ENCODE data around the gene MPP1. TPM values are rescaled to one million over a fixed set of nuclear protein-coding genes. Genes with fewer than 3 reads are reported as not detected.
A peak's percentile ranks its signal among the peaks of the same experiment; 100 is the strongest.

The MPP1 gene
- total and polyA plus RNA-seq, 8 donors, result 15.8 to 80.3 (median 24.5) TPM

GRCh38 chrX:154751203-154751668 is 54.0 kb downstream of the MPP1 start:
- ATAC-seq (peak in 3 of 4 donors; percentile 14 to 36 (median 18)), DNase-seq (peak in 2 of 6 donors; percentile 23 to 57), FAIRE-seq (no peak)
- Histone ChIP-seq H3K4me3 (peak overlapping the region in 2 of 4 donors; percentile 36 to 46), H3K4me1 (no peaks in the 10 kb centered on the region), H3K36me3 (no peaks in the 10 kb centered on the region), H3K27ac (peak overlapping the region in 1 of 4 donors; percentile 23), H3K9me3 (no peaks in the 10 kb centered on the region), H3K27me3 (peaks cover 0 to 7% (median 2%) of the 10 kb centered on the region in 4 donors)
- WGBS, 2 donors, result 7 to 32% methylated on average over 13 to 16 of the region's 20 CpGs
- no peak for TF ChIP-seq CTCF (IDR thresholded peaks at IDR 0.05)
- intact Hi-C loops (cut with DNase I), result no loop called here

GRCh38 chrX:154750301-154751202 is 54.7 kb downstream of the MPP1 start, which contains the start of gene GAB3:
Gene GAB3 (minus strand): TSS chrX:154751077. CDS start chrX:154751025, 52 bp downstream.
- FAIRE-seq (no peak), DNase-seq (peak in 4 of 6 donors; percentile 29 to 73 (median 55)), ATAC-seq (peak; percentile 60 to 72 (median 62))
- no peaks in the 10 kb centered on the region for H3K36me3 ChIP-seq
- no peaks in the 10 kb centered on the region for H3K9me3 ChIP-seq
- WGBS, 2 donors, result 2 to 26% methylated on average over 89 to 98 of the region's 98 CpGs
- H3K4me3 ChIP-seq, result peak within 1 kb of the TSS in 3 of 4 donors; percentile 9 to 46 (median 36)
- no peak for TF ChIP-seq CTCF (IDR thresholded peaks at IDR 0.05)
- H3K27ac ChIP-seq, result peak within 1 kb of the TSS in 2 of 4 donors; percentile 46 to 57
- H3K4me1 ChIP-seq, result no peaks in the 10 kb centered on the region
- intact Hi-C loops (cut with DNase I), result no loop called here
- peaks cover 0 to 7% (median 2%) of the 10 kb centered on the region in 4 donors for H3K27me3 ChIP-seq

GRCh38 chrX:154749856-154750255 is 55.4 kb downstream of the MPP1 start:
- Histone ChIP-seq H3K9me3 (no peaks in the 10 kb centered on the region), H3K4me1 (no peaks in the 10 kb centered on the region), H3K27ac (no peak overlapping the region), H3K36me3 (no peaks in the 10 kb centered on the region), H3K4me3 (peak overlapping the region in 1 of 4 donors; percentile 46), H3K27me3 (peaks cover 0 to 7% (median 2%) of the 10 kb centered on the region in 4 donors)
- 30 to 36% methylated on average over 6 of the region's 6 CpGs for WGBS, 2 donors
- FAIRE-seq, result no peak
- DNase-seq, result no peak
- intact Hi-C loops (cut with DNase I), result no loop called here
- ATAC-seq, result peak in 1 of 4 donors; percentile 15
- TF ChIP-seq CTCF (IDR thresholded peaks at IDR 0.05), result no peak

- Histone ChIP-seq H3K9me3 (no peaks in the 10 kb centered on the region), H3K27me3 (peaks cover 0 to 7% (median 2%) of the 10 kb centered on the region in 4 donors), H3K36me3 (no peaks in the 10 kb centered on the region), H3K4me1 (no peaks in the 10 kb centered on the region), H3K4me3 (no peak overlapping the region), H3K27ac (no peak overlapping the region)
- WGBS, 2 donors, result 17 to 23% methylated on average over 11 of the region's 11 CpGs
- intact Hi-C loops (cut with DNase I), result no loop called here
- peak; percentile 63 to 82 (median 66) for TF ChIP-seq CTCF (IDR thresholded peaks at IDR 0.05)
- DNase-seq (peak in 1 of 6 donors; percentile 29), FAIRE-seq (peak; percentile 93), ATAC-seq (peak; percentile 58 to 83 (median 82))
Observed at GRCh38 chrX:154748712-154749339, 56.5 kb downstream of the MPP1 start.

Measured in pancreas (tissue), 10 donors.